ENCODE measurements around the gene INSYN2B. TPM values are rescaled to one million over a fixed set of nuclear protein-coding genes. Genes with fewer than 3 reads are reported as not detected.

The INSYN2B gene
- total RNA-seq, 3 donors from 2014 or later (not counting 1 experiment from before 2014, with no cell fraction given): not detected

GRCh38 chr5:169974121-169974770 is 6.0 kb downstream of the INSYN2B start:
- Histone ChIP-seq H3K4me1 (ENCODE audit: control insufficient read depth, insufficient read depth, low read length) (no peaks in the 10 kb centered on the region), H3K36me3 (ENCODE audit: control insufficient read depth, insufficient read depth, low read length) (peaks cover 7% of the 10 kb centered on the region), H3K27ac (ENCODE audit: low read length) (no peak overlapping the region), H3K27me3 (ENCODE audit: control insufficient read depth, insufficient read depth, low read length) (no peaks in the 10 kb centered on the region), H3K9me3 (ENCODE audit: control insufficient read depth, insufficient read depth, low read length) (no peaks in the 10 kb centered on the region), H3K4me3 (ENCODE audit: low read length) (no peak overlapping the region)
- Mint-ChIP-seq H3K27me3 (ENCODE audit: low read depth in 2 of 2) (no peaks in the 10 kb centered on the region), H3K9me3 (no peaks in the 10 kb centered on the region), H3K4me1 (peaks cover 14 to 49% of the 10 kb centered on the region in 2 donors), H3K27ac (peak overlapping the region in 1 of 2 donors; percentile 50), H3K36me3 (no peaks in the 10 kb centered on the region), H3K4me3 (no peak overlapping the region)
- WGBS (ENCODE audit: insufficient coverage): 100% methylated on average over 4 of the region's 6 CpGs
- ATAC-seq (no peak), DNase-seq (no peak)
- no peak for TF ChIP-seq CTCF (IDR thresholded peaks at IDR 0.05)
- intact Hi-C loops (cut with micrococcal nuclease): no loop called here

- intact Hi-C loops (cut with micrococcal nuclease): no loop called here
- no peaks in the 10 kb centered on the region for H3K4me1 ChIP-seq (ENCODE audit: control insufficient read depth, insufficient read depth, low read length)
- H3K36me3 ChIP-seq (ENCODE audit: control insufficient read depth, insufficient read depth, low read length): peaks cover 7% of the 10 kb centered on the region
- H3K27me3 ChIP-seq (ENCODE audit: control insufficient read depth, insufficient read depth, low read length): no peaks in the 10 kb centered on the region
- no peaks in the 10 kb centered on the region for H3K36me3 Mint-ChIP-seq
- H3K27ac Mint-ChIP-seq: peak overlapping the region in 1 of 2 donors; percentile 50
- H3K4me1 Mint-ChIP-seq: peaks cover 16 to 48% of the 10 kb centered on the region in 2 donors
- DNase-seq: no peak
- H3K9me3 ChIP-seq (ENCODE audit: control insufficient read depth, insufficient read depth, low read length): no peaks in the 10 kb centered on the region
- no peak overlapping the region for H3K4me3 Mint-ChIP-seq
- H3K27ac ChIP-seq (ENCODE audit: low read length): no peak overlapping the region
- H3K9me3 Mint-ChIP-seq: no peaks in the 10 kb centered on the region
- TF ChIP-seq CTCF (IDR thresholded peaks at IDR 0.05): no peak
- no peak overlapping the region for H3K4me3 ChIP-seq (ENCODE audit: low read length)
- WGBS (ENCODE audit: insufficient coverage): 85% methylated on average over 1 of the region's 3 CpGs
- H3K27me3 Mint-ChIP-seq (ENCODE audit: low read depth in 2 of 2): no peaks in the 10 kb centered on the region
- ATAC-seq: no peak
These were observed 7.2 kb downstream of the INSYN2B start for GRCh38 chr5:169973056-169973455.

- no peaks in the 10 kb centered on the region for H3K27me3 Mint-ChIP-seq (ENCODE audit: low read depth in 2 of 2)
- DNase-seq: no peak
- H3K36me3 Mint-ChIP-seq: no peaks in the 10 kb centered on the region
- H3K9me3 Mint-ChIP-seq: no peaks in the 10 kb centered on the region
- no peak overlapping the region for H3K4me3 Mint-ChIP-seq
- Histone ChIP-seq H3K4me3 (ENCODE audit: low read length) (no peak overlapping the region), H3K27me3 (ENCODE audit: control insufficient read depth, insufficient read depth, low read length) (no peaks in the 10 kb centered on the region), H3K36me3 (ENCODE audit: control insufficient read depth, insufficient read depth, low read length) (peaks cover 7% of the 10 kb centered on the region), H3K27ac (ENCODE audit: low read length) (no peak overlapping the region), H3K4me1 (ENCODE audit: control insufficient read depth, insufficient read depth, low read length) (no peaks in the 10 kb centered on the region), H3K9me3 (ENCODE audit: control insufficient read depth, insufficient read depth, low read length) (no peaks in the 10 kb centered on the region)
- peaks cover 26 to 51% of the 10 kb centered on the region in 2 donors for H3K4me1 Mint-ChIP-seq
- 100% methylated on average over 1 of the region's 1 CpG for WGBS (ENCODE audit: insufficient coverage)
- no peak for TF ChIP-seq CTCF (IDR thresholded peaks at IDR 0.05)
- intact Hi-C loops (cut with micrococcal nuclease): no loop called here
- peak overlapping the region; percentile 4 to 7 for H3K27ac Mint-ChIP-seq
- no peak for ATAC-seq
These were observed 8.5 kb downstream of the INSYN2B start for GRCh38 chr5:169971780-169972179.

Measured in natural killer cell (primary cell).